Transverse colon (tissue), 4 donors: ENCODE data around the gene TMEM69.

Source experiments
- EP300 ChIP-seq: sonication (generic); formaldehyde crosslinking; IDR thresholded peaks from one replicate; pipeline ENCODE4 v1.6.1; 2017; ENCODE audit warnings: antibody characterized with exemption, low read depth
- POLR2A ChIP-seq: fragments of 450-650 bp; IDR thresholded peaks from one replicate; pipeline ENCODE4 v1.6.1; 2016; ENCODE audit warnings: antibody characterized with exemption, mild to moderate bottlenecking, moderate library complexity
- POLR2AphosphoS5 ChIP-seq, 3 donors: sonication (generic); formaldehyde crosslinking; IDR thresholded peaks; one replicate each; pipeline ENCODE4 v1.6.1; 2016; ENCODE audit warnings: antibody characterized with exemption in 3 of 3
- TF ChIP-seq, protein P1 (sequence below), 5 experiments: fragments of 200-600 bp in 3 of 5; fragments of 450-650 bp in 2 of 5; sonication (generic) in 3 of 5; IDR thresholded peaks; 1 replicate in 2 of 5; 2 replicates in 3 of 5; pipeline ENCODE4 v1.5.1; 2016 to 2017; ENCODE audit warnings: antibody characterized with exemption in 5 of 5, inconsistent platforms in 3 of 5, mild to moderate bottlenecking in 2 of 5, moderate library complexity in 1 of 5

DNA sequence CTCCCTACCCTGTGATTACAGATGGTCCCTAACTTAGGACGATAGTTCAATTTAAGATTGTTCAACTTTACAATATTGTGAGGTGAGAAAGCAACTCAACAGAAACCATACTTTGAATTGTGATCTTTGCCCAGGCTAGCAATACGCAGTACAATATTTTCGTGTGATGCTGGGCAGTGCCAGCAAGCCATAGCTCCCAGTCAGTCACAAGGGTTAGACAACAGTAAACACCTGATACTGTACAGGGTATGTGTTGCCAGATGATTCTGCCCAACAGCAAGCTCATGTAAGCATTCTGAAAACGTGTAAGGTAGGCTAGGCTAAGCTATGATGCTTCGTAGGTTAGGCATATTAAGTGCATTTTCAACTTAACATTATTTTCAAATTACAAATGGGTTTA, 13.5 kb upstream of the TMEM69 start:
- TF ChIP-seq, protein P1, sequence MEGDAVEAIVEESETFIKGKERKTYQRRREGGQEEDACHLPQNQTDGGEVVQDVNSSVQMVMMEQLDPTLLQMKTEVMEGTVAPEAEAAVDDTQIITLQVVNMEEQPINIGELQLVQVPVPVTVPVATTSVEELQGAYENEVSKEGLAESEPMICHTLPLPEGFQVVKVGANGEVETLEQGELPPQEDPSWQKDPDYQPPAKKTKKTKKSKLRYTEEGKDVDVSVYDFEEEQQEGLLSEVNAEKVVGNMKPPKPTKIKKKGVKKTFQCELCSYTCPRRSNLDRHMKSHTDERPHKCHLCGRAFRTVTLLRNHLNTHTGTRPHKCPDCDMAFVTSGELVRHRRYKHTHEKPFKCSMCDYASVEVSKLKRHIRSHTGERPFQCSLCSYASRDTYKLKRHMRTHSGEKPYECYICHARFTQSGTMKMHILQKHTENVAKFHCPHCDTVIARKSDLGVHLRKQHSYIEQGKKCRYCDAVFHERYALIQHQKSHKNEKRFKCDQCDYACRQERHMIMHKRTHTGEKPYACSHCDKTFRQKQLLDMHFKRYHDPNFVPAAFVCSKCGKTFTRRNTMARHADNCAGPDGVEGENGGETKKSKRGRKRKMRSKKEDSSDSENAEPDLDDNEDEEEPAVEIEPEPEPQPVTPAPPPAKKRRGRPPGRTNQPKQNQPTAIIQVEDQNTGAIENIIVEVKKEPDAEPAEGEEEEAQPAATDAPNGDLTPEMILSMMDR (IDR thresholded peaks at IDR 0.05) = no peak
- TF ChIP-seq POLR2A (no peak), EP300 (no peak), POLR2AphosphoS5 (IDR thresholded peaks at IDR 0.05) (no peak)
